ENCODE measurements around the gene BCOR.

DNA sequence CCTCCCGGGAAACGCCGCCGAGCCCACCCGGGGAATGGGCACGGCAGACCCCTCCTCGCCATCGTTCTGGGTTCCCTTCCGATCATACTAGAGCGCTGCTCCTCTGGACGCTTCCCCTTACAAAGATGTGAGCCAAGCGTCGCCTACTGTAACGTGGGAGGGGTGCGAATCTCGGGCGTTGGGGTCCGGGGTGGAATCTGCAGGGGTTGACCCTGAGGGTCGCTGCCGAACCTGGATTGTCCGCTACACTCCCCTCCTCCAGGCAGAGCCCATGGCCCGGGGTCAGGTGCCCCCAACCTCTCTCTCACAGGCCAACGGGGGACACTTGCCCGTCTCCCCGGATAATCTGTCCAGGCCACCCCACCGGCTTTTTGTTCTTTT is 13.8 kb downstream of the BCOR start:
- TF ChIP-seq, protein P1, sequence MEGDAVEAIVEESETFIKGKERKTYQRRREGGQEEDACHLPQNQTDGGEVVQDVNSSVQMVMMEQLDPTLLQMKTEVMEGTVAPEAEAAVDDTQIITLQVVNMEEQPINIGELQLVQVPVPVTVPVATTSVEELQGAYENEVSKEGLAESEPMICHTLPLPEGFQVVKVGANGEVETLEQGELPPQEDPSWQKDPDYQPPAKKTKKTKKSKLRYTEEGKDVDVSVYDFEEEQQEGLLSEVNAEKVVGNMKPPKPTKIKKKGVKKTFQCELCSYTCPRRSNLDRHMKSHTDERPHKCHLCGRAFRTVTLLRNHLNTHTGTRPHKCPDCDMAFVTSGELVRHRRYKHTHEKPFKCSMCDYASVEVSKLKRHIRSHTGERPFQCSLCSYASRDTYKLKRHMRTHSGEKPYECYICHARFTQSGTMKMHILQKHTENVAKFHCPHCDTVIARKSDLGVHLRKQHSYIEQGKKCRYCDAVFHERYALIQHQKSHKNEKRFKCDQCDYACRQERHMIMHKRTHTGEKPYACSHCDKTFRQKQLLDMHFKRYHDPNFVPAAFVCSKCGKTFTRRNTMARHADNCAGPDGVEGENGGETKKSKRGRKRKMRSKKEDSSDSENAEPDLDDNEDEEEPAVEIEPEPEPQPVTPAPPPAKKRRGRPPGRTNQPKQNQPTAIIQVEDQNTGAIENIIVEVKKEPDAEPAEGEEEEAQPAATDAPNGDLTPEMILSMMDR (IDR thresholded peaks at IDR 0.05; ENCODE audit: low read length): no peak
- TF ChIP-seq EZH2 (IDR thresholded peaks at IDR 0.05; ENCODE audit: borderline replicate concordance, low read length): no peak

All from OCI-LY1 (cell line).